ENCODE measurements around the gene PGAM4.
"Not testable (repeated sequence)": the region's sequence is repeated elsewhere in the genome, so short reads cannot be mapped to it uniquely, and the experiment has no call there.

PGAM4 gene

GRCh38 chrX:77969538-77969937 lies at the start of gene PGAM4:
TSS of gene PGAM4 (minus strand) at chrX:77969638. CDS start at chrX:77969638, 0 bp downstream.
- no peak for DNase-seq

DNA sequence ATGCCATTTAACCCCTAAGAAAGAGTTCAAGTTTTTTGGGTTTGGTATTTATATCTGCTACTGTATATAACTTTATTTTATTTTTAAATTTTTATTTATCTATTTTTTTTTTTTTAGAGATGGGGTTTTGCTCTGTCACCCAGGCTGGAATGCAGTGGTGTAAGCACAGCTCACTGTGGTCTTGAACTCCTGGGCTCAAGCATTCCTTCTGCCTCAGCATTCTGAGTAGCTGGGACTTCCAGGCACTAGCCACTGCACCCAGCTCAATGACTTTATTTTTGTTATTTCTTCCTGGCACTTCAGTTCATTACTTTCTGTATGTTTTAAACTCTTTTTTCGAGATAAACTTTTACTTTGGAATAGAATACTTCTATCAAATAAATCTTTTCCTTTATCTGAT lies 42.4 kb upstream of the PGAM4 start:
- DNase-seq = no peak

DNA sequence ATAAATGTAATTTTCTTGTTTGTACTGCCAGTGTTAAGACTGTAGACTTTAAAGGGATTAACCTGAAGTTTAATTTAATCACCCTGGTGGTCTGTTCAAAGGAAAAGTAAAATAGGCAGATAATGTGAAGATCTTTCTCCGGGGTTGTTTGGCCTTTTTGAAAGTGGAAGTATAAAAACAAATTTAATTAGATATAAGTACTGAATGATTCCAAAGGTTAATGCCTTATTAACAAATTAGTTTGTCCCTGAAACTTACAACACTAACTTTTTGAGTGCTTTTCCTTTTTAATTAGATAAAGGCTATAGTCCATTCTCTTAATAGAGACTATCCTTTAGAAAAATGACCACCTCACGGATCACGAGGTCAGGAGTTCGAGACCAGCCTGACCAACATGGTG lies 10.4 kb upstream of the PGAM4 start:
- DNase-seq = no peak

GRCh38 chrX:77977518-77977917 lies 8.1 kb upstream of the PGAM4 start:
- no peak for DNase-seq

GRCh38 chrX:77977095-77977494 lies 7.7 kb upstream of the PGAM4 start:
- no peak for DNase-seq

- no peak for DNase-seq
Observed at GRCh38 chrX:77975755-77976154, 6.3 kb upstream of the PGAM4 start.

DNA sequence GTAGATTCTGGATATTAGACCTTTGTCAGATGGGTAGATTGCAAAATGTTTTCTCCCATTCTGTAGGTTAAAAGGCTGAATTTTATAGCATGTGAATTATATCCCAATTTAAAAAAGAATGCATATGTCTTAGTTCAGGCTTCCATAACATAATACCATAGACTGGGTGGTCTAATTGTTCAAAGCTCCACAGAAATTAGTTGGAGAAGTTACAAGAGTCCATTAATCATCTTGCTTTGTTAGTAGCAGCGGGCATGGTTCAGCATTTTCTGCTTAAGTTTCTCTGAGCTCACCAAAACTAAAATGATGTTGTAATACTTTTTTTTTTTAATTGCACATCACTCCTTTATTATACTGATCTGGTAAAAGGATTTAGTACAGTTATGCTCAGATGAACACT lies 1.8 kb downstream of the PGAM4 start:
- DNase-seq = no peak

GRCh38 chrX:77966361-77966760 lies 3.1 kb downstream of the PGAM4 start:
- no peak for DNase-seq

DNA sequence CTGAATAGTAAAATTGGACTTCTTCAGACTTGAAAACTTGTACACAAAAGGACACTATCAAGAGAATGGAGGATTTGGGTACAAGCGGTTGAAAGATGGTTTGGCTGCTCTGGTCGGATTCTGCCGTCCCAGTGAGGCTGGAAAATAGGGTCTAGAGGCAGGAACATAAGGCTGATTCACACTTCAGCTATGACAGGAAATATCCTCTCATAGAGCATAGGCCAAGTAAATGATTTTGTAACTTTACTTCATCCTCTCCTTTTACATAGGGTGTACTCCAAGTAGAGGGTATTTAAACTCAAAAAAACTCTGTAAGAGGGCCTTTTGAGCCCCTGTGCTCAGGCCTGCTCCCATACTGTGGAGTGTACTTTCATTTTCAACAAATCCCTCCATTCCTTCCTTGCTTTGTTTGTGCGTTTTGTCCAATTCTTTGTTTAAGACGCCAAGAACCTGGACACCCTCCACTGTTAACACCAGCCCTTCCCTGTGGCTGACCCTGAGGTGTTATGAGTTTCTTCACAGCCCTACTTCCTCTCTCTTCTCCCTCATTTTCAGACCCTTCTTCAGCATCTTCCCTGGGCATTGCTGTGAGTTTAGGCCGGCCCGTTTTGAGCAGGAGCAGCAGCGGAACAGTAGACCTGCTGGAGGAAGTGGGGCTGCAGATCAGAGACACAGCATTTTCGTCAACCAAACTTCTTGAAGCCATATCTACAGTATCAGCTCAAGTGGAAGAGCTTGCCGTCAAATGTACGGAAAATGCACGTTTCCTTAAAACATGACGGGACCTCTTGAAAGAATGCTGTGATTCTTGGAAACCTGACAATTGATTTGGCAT lies 7.2 kb downstream of the PGAM4 start:
- DNase-seq = no peak

- DNase-seq = no peak
Observed at GRCh38 chrX:77961063-77961462, 8.4 kb downstream of the PGAM4 start.

DNA sequence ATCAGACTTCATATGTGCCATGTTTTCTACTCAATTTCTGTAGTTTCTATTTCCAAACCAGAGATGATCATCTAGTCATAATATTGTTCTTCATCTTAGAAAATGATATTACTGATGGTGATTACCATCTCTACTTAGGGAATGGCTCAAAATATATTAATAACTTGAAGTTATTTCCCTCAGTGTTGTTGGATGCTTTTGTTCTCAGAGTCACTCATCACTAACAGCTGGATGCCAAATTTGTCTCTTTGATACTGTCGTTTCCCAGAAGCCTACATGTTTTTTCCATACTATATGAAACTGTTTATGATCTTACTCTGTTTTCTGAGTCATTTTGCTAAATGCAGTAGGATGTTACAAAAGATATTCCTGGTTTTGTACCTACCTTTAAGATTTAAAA lies 8.9 kb downstream of the PGAM4 start:
- DNase-seq = no peak

DNA sequence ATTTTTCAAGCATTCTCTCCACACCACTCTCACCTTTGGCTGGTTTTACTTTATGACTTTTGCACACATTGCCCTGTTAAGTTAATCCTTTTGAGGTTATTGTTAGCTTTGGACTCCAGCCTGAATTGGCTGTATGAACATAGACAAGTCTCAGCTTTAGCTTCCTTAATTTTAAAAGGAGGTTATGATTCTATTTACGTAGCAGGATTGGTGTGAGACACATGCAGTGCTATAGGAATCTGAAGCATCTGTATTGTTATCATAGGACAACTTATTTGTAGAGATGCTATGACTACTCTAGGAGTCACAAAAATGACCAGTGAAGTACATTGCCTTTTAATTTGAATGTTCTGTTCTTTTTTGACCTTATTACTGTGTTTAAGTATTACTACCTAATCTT lies 15.7 kb downstream of the PGAM4 start:
- DNase-seq = no peak

DNA sequence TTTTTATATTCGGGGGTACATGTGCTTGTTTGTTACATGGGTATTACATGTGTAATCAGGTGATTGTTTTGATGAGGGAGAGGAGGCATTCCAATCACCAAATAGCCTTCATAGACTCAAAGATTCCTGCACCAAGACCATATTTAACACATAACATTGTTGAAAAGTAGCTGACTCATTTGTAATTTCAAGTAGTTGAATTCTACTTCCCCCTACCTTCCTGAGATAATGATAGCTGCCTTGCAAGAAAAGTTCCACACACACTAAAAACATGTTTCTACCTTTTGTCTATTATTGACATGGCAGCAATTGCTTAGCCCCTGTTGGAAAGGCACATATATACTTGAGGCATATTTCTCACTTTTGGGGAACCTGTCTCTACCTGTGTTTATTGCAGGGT lies 16.1 kb downstream of the PGAM4 start:
- DNase-seq = no peak

DNA sequence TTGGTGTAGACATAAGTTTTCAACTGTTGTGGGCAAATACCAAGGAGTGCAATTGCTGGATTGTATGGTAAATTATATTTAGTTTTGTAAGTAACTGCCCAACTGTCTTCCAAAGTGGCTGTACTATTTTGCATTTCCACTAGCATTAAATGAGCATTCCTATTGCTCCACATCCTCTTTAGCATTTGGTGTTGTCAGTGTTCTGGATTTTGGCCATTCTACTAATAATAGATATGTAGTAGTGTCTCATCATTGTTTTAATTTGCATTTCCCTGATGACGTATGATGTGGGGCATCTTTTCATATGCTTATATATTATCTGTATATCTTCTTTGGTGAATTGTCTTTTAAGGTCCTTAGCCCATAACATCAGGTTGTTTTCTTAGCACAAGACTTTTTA lies 17.3 kb downstream of the PGAM4 start:
- no peak for DNase-seq

GRCh38 chrX:77949840-77950239 lies 19.6 kb downstream of the PGAM4 start:
- no peak for DNase-seq

DNA sequence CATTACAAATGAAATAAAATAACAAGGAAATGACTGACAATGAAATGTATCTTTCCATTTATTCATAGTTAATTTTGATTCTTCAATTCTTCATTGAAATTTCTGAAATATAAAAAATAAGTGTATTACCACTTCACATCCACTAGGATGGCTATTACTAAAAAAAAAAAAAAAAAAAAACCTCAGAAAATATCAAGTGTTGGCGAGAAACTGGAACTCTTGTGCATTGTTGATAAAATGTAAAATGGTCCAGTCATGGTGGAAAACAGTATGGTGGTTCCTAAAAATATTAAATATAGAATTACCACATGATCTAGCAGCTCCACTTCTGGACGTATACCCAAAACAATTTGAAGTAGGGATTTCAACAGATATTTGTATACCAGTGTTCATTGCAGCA lies 22.9 kb downstream of the PGAM4 start:
- DNase-seq = no peak

DNA sequence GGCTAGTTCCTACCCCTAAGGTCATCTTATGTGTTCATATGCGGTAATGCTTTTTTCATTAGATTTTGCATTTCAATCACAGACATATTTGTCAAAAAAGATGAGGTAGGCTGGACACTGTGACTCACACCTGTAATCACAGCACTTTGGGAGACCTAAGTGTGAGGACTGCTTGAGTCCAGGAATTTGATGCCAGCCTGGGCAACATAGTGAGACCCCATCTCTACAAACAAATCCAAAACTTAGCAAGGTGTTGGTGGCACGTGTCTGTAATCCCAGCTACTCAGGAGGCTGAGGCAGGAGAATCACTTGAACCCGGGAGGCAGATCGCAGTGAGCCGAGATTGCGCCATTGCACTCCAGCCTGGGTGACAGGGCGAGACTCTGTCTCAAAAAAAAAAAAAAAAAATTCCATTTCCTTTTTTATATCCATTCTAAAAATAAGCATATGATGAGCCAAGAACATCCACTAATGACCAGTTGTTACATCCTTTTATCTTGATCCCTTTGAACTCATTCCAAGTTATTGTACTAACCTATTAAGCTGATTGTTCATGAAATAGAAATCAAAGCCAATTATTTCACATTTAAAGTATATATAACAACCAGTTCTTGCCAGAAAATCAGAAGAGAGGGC lies 23.4 kb downstream of the PGAM4 start:
- DNase-seq = no peak

- DNase-seq = not testable (repeated sequence)
Observed at GRCh38 chrX:77945031-77945430, 24.4 kb downstream of the PGAM4 start.

- no peak for DNase-seq
Observed at GRCh38 chrX:77938083-77938680, 31.3 kb downstream of the PGAM4 start.

- no peak for DNase-seq
Observed at GRCh38 chrX:77937291-77937690, 32.1 kb downstream of the PGAM4 start.

DNA sequence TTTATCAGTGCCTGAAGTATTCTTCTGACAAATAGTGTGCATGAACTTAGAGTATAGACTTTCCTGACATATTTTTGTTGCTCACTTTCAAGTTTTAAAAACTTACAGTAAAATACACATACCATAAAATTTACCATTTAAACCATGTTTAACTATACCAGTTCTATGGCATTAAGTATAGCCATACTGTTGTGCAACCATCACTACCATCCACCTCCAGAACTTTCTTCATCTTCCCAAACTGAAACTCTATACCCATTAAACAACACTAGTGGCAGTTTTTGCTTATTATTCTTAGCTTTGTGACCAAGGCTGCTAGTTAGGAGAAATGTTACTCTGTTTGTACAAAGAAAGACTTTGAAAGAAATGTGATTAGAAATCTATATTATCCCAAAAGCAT lies 33.1 kb downstream of the PGAM4 start:
- no peak for DNase-seq

GRCh38 chrX:77935886-77936285 lies 33.6 kb downstream of the PGAM4 start:
- no peak for DNase-seq

- no peak for DNase-seq
Observed at GRCh38 chrX:77930581-77930980, 38.9 kb downstream of the PGAM4 start.

GRCh38 chrX:77925764-77926163 lies 43.7 kb downstream of the PGAM4 start:
- no peak for DNase-seq
